GM12878 (cell line): Measurements from ENCODE around the gene SLC11A2.

Source experiments
- GATAD2B ChIP-seq: fragments of 450-650 bp; conservative IDR thresholded peaks from 2 replicates; pipeline ENCODE4 v1.6.1; 2017; ENCODE audit warnings: low read depth, mild to moderate bottlenecking, moderate library complexity
- IRF5 ChIP-seq: fragments of 450-650 bp; IDR thresholded peaks from 2 replicates; pipeline ENCODE4 v1.6.1; 2017; ENCODE audit warnings: borderline replicate concordance
- KDM1A ChIP-seq: fragments of 200-600 bp; sonication (generic); IDR thresholded peaks from 2 replicates; pipeline ENCODE4 v1.6.1; 2016; ENCODE audit warnings: borderline replicate concordance
- NRF1 ChIP-seq: conservative IDR thresholded peaks from 2 replicates; pipeline ENCODE4 v1.6.1; 2011; ENCODE audit warnings: mild to moderate bottlenecking, low read depth, low read length, improper control_type of control experiment
- SMC3 ChIP-seq: IDR thresholded peaks from 2 replicates; pipeline ENCODE4 v1.6.1; 2011; ENCODE audit warnings: low read length, improper control_type of control experiment, borderline replicate concordance
- STAT3 ChIP-seq: IDR thresholded peaks from 2 replicates; pipeline ENCODE4 v1.6.1; 2011; ENCODE audit warnings: low read depth, low read length, improper control_type of control experiment
- TARDBP ChIP-seq: IDR thresholded peaks from 2 replicates; pipeline ENCODE4 v1.6.1; 2016; ENCODE audit warnings: borderline replicate concordance

- TF ChIP-seq TARDBP (no peak), IRF5 (no peak), NRF1 (no peak), STAT3 (no peak), GATAD2B (no peak), SMC3 (no peak), KDM1A (no peak)
These were observed 43.8 kb upstream of the SLC11A2 start for GRCh38 chr12:51070004-51070403.
